HUES6 (cell line): ENCODE results near the gene POMGNT2.

Experiments used
- H3K27ac ChIP-seq: 2 replicates; pipeline ENCODE4 v1.7.0; 2013; ENCODE audit warnings: low read depth, mild to moderate bottlenecking, low read length, inconsistent platforms
- H3K27me3 ChIP-seq: 2 replicates; pipeline ENCODE4 v1.6.1; 2013; ENCODE audit warnings: low read length; ENCODE audit not compliant: control insufficient read depth, insufficient read depth
- H3K36me3 ChIP-seq: 2 replicates; pipeline ENCODE4 v1.6.1; 2013; ENCODE audit warnings: low read length; ENCODE audit not compliant: control insufficient read depth, insufficient read depth
- H3K4me1 ChIP-seq: 2 replicates; pipeline ENCODE4 v1.6.1; 2013; ENCODE audit warnings: low read length; ENCODE audit not compliant: control insufficient read depth, insufficient read depth
- H3K4me3 ChIP-seq: 2 replicates; pipeline ENCODE4 v1.5.1; 2013; ENCODE audit warnings: low read depth, low read length
- H3K9ac ChIP-seq: one replicate; pipeline ENCODE4 v1.6.1; 2013; ENCODE audit warnings: mild to moderate bottlenecking, low read length
- H3K9me3 ChIP-seq: 2 replicates; pipeline ENCODE4 v1.6.1; 2013; ENCODE audit warnings: low read depth, low read length; ENCODE audit not compliant: control insufficient read depth, insufficient read depth

Gene POMGNT2

DNA sequence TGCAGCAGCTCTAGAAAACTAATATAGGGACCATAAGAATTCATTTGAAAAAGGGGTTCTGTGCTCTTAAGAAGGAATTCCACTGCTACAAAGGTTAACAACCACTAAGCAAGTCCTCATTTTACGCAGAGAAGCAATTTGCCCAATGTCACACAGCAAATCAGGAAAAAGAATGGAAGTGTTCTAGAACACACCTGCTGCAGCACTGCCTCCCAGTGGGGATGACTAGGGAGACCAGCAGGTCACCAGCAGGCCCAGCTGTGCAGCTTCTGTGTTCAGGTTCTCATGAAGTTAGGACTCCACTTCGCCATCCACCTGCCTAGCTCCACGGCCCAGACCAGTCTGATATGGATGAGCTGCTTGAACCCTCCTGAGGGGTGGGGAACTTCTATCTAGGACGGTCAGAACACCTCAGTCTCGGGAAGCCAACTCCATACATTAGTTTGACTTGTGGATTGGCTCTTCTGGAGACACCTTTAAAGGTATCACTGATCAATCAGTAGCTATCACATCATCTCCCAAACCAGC, 18.6 kb downstream of the POMGNT2 start:
- Histone ChIP-seq H3K27ac (no peak overlapping the region), H3K4me1 (no peaks in the 10 kb centered on the region), H3K27me3 (no peaks in the 10 kb centered on the region), H3K9ac (no peak overlapping the region), H3K36me3 (no peaks in the 10 kb centered on the region), H3K4me3 (no peak overlapping the region), H3K9me3 (peaks cover 17% of the 10 kb centered on the region)

DNA sequence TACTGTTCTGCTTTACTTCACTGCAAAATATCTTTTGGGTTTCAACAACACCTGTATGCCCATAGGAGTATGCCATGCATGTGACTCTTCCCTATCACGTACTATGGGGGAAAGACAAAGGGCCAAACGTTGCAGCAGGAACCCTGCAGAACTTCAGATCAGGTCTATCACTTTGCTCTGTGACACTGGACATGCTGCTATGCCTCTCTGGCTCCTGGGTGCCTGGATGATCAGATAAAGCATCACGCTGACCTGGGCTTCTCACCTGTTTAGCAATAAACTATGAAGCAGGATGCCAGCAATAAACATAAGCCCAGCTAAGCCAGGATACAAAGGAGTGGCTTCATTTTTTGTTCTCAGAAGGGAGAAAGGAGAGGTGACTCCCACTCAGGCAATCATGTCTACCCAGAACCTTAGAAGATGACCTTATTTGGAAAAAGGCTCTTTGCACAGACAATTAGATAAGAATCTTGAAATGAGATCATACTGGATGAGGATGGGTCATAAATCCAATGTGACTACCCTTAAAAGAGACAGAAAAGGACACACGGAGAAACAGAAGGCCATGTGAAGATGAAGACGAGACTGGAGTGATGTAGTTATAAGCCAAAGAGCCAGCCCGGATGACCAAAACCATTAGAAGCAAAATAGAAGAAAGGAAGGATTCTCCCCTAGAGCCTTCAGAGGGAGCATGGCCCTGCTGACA, 19.3 kb downstream of the POMGNT2 start:
- no peaks in the 10 kb centered on the region for H3K27me3 ChIP-seq
- 0 out of 2 replicates have a peak, but pooled peaks cover under 1% of the 10 kb centered on the region for H3K36me3 ChIP-seq
- H3K9me3 ChIP-seq: peaks cover 24% of the 10 kb centered on the region
- H3K27ac ChIP-seq: no peak overlapping the region
- H3K4me3 ChIP-seq: no peak overlapping the region
- H3K4me1 ChIP-seq: no peaks in the 10 kb centered on the region
- H3K9ac ChIP-seq: no peak overlapping the region

DNA sequence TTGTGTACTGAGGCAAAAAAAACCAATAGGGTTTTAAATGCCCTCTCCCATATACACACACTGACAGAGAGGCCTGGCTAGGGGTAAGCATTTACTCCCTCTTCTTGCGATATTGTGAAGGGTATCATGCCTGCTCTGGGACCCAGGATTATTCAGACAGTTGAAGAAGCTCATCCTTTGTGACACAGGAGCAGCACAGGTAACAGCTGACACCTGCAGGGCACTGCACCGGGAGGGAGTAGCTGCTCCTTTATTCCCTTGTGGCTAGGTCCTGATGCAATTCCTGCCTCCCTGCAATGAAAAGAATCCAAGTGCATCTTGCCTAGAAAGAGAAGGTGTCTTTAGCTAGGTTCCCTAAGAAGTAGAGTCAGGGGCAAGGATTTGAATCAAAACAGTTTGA, 23.4 kb downstream of the POMGNT2 start:
- Histone ChIP-seq H3K9ac (no peak overlapping the region), H3K27ac (no peak overlapping the region), H3K4me3 (no peak overlapping the region), H3K36me3 (peaks cover 24% of the 10 kb centered on the region), H3K9me3 (peaks cover 28% of the 10 kb centered on the region), H3K27me3 (no peaks in the 10 kb centered on the region), H3K4me1 (no peaks in the 10 kb centered on the region)

DNA sequence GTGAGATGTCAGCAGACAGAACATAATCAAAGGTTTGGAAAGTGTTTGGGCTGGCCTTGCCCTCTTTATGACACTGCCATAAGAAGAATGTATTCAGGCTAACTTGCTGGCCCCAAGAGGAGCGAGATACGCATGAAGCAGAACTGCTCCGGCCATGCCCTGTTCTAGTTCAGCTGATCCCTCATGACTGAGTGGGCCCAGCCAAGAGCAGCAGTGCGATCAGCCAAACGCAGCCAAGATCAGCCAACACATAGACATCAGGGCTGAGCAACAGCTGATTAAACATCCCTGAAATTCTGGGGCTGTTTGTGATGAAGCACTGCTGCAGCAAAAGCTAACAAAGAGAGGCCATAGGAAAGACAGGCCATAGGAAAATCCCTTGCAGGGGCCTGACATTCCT, 24.1 kb downstream of the POMGNT2 start:
- peaks cover 24% of the 10 kb centered on the region for H3K36me3 ChIP-seq
- H3K9me3 ChIP-seq: peaks cover 28% of the 10 kb centered on the region
- H3K4me1 ChIP-seq: no peaks in the 10 kb centered on the region
- H3K27me3 ChIP-seq: no peaks in the 10 kb centered on the region
- H3K27ac ChIP-seq: no peak overlapping the region
- no peak overlapping the region for H3K4me3 ChIP-seq
- no peak overlapping the region for H3K9ac ChIP-seq

GRCh38 chr3:43080726-43081568, 24.9 kb downstream of the POMGNT2 start:
- Histone ChIP-seq H3K9me3 (peaks cover 28% of the 10 kb centered on the region), H3K27ac (no peak overlapping the region), H3K4me3 (no peak overlapping the region), H3K36me3 (peaks cover 24% of the 10 kb centered on the region), H3K9ac (no peak overlapping the region), H3K27me3 (no peaks in the 10 kb centered on the region), H3K4me1 (no peaks in the 10 kb centered on the region)

DNA sequence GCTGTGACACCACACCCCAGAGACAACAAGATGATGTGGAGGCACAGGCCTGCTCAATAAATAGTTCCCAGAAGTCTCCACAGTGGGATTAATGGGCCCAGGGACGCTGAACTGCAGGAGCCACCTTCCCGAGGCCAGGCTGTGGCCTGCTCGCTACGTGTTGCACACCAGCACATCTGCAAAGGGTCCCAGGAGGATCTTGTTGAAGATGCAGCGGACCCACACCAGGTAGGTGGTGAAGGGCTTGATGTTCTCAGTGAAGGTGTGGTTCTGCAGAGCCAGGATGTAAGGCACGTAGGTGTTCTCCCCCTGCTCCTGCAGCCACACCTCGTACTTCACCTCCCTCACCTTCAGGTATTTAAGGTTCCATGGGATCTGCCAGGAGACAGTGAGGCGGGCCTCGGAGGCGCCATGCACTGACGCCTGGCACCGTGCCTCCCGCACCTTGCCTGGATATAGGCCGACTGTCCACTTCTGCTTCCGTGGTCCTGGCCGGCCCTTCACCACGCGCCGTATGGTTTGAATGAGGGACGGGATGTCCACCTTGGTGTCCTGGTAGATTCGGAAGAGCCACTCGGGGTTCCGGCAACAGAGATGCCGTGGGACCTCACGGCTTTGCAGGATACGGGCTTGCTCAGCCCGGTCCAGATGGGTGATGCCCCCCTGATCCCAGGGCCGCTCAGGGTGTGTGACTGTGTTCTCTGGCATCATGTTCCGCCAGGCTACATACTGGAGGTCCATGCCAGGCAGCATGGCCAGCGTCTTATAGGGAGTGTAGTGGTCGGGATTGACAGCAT, 26.1 kb downstream of the POMGNT2 start:
- no peaks in the 10 kb centered on the region for H3K4me1 ChIP-seq
- no peak overlapping the region for H3K9ac ChIP-seq
- H3K36me3 ChIP-seq: peaks cover 24% of the 10 kb centered on the region

GRCh38 chr3:43077707-43078106, 28.2 kb downstream of the POMGNT2 start:
- no peak overlapping the region for H3K4me3 ChIP-seq
- H3K36me3 ChIP-seq: peaks cover 24% of the 10 kb centered on the region
- H3K9me3 ChIP-seq: peaks cover 15% of the 10 kb centered on the region
- no peak overlapping the region for H3K27ac ChIP-seq
- H3K9ac ChIP-seq: no peak overlapping the region
- H3K27me3 ChIP-seq: no peaks in the 10 kb centered on the region
- H3K4me1 ChIP-seq: no peaks in the 10 kb centered on the region

More for the DNA sequence above, 26.1 kb downstream of the POMGNT2 start:
- no peak overlapping the region for H3K4me3 ChIP-seq
- H3K27ac ChIP-seq: no peak overlapping the region
- peaks cover 24% of the 10 kb centered on the region for H3K9me3 ChIP-seq
- no peaks in the 10 kb centered on the region for H3K27me3 ChIP-seq

DNA sequence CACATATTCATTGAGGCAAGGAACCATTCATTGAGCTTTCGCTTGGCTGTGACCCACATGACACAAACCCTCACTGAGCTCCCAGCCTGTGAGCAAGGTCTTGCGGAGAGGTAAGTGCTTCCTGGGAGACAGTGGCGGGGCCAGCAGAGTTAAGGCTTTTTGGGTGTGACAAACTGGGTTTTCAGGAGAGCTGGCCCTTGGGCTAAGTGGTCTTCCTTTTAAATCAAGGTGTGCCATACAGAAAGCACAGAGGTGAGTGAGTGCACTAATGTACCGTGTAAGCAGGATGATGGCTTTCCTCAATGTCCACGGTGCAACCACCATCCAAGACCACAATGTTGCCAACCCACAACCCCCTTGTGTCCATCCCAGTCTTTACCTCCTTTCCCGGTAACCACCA, 28.6 kb downstream of the POMGNT2 start:
- no peak overlapping the region for H3K4me3 ChIP-seq
- peaks cover 24% of the 10 kb centered on the region for H3K36me3 ChIP-seq
- no peaks in the 10 kb centered on the region for H3K27me3 ChIP-seq
- peaks cover 11% of the 10 kb centered on the region for H3K9me3 ChIP-seq
- H3K9ac ChIP-seq: no peak overlapping the region
- H3K4me1 ChIP-seq: no peaks in the 10 kb centered on the region
- H3K27ac ChIP-seq: no peak overlapping the region

GRCh38 chr3:43076857-43077256, 29.0 kb downstream of the POMGNT2 start:
- Histone ChIP-seq H3K4me1 (no peaks in the 10 kb centered on the region), H3K9ac (no peak overlapping the region), H3K27me3 (no peaks in the 10 kb centered on the region), H3K27ac (no peak overlapping the region), H3K4me3 (no peak overlapping the region), H3K9me3 (peaks cover 7% of the 10 kb centered on the region; the same call in 1 of the 2 replicates), H3K36me3 (peaks cover 24% of the 10 kb centered on the region)

DNA sequence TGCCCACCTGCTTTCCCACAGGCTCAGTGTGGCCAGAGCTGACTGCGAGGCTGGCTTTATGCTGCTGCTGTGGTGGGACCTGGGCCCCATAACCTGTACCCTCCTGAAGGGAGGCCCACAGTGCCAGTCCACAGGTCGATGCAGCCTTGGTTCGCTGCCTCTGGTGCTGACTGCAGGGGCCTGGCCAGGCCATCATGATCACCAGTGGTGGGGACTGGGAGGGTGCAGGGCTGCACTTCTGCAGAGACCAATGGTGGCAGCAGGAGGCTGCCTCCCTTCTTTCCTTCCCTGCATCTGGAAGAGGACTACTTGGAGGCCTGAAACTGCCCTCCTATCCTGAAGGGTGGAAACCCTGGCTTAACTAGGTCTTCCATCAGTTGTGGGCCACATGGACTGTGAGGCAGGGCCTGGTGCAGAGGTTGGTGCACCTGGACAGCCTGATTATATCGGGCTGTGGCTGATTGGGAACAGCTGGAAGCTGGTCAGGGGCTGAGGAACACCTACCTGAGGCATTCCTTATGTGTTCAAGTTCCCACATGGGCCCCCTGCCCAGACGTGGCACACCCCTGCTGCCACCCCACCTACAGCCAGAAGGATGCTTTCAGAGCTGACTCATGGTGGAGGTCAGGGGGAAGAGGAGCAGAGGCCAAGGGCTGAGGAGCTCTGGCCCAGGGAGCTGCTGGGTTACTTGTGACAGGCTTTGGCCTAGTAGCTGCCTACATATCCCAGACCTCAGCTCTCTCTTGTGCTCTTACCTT, 29.8 kb downstream of the POMGNT2 start:
- no peak overlapping the region for H3K4me3 ChIP-seq
- H3K27me3 ChIP-seq: no peaks in the 10 kb centered on the region
- H3K9ac ChIP-seq: no peak overlapping the region
- H3K27ac ChIP-seq: no peak overlapping the region
- no peaks in the 10 kb centered on the region for H3K9me3 ChIP-seq
- H3K4me1 ChIP-seq: no peaks in the 10 kb centered on the region
- H3K36me3 ChIP-seq: peaks cover 19% of the 10 kb centered on the region
